GM18858 (cell line): ENCODE data around the gene GPC6.

Source experiments
- ATAC-seq: cut with Tn5 transposase; IDR thresholded peaks from one replicate; pipeline ENCODE4 v1.9.1; 2021; ENCODE audit not compliant: unreplicated experiment

The GPC6 gene

GRCh38 chr13:93368718-93369117, 142.1 kb downstream of the GPC6 start:
- no peak for ATAC-seq

- no peak for ATAC-seq
Measured at GRCh38 chr13:93372856-93373255, 146.2 kb downstream of the GPC6 start.

- no peak for ATAC-seq
Measured at GRCh38 chr13:93375491-93375890, 148.9 kb downstream of the GPC6 start.

GRCh38 chr13:93377196-93377595, 150.6 kb downstream of the GPC6 start:
- ATAC-seq = no peak

GRCh38 chr13:93378184-93378583, 151.6 kb downstream of the GPC6 start:
- no peak for ATAC-seq

- ATAC-seq = no peak
Measured at GRCh38 chr13:93386116-93386515, 159.5 kb downstream of the GPC6 start.

- ATAC-seq = no peak
Measured at GRCh38 chr13:93388701-93389100, 162.1 kb downstream of the GPC6 start.

- ATAC-seq = no peak
Measured at GRCh38 chr13:93397619-93398018, 171.0 kb downstream of the GPC6 start.

GRCh38 chr13:93398167-93399035, 171.8 kb downstream of the GPC6 start:
- ATAC-seq = no peak

GRCh38 chr13:93399212-93399611, 172.6 kb downstream of the GPC6 start:
- ATAC-seq = no peak

- no peak for ATAC-seq
Measured at GRCh38 chr13:93406136-93406535, 179.5 kb downstream of the GPC6 start.

- no peak for ATAC-seq
Measured at GRCh38 chr13:93407551-93407950, 180.9 kb downstream of the GPC6 start.

- ATAC-seq = no peak
Measured at GRCh38 chr13:93409001-93409400, 182.4 kb downstream of the GPC6 start.

GRCh38 chr13:93409816-93410215, 183.2 kb downstream of the GPC6 start:
- no peak for ATAC-seq

- no peak for ATAC-seq
Measured at GRCh38 chr13:93411186-93411680, 184.6 kb downstream of the GPC6 start.

- no peak for ATAC-seq
Measured at GRCh38 chr13:93412676-93413075, 186.1 kb downstream of the GPC6 start.

- ATAC-seq = no peak
Measured at GRCh38 chr13:93413972-93414717, 187.5 kb downstream of the GPC6 start.

- no peak for ATAC-seq
Measured at GRCh38 chr13:93416736-93417355, 190.2 kb downstream of the GPC6 start.

- ATAC-seq = no peak
Measured at GRCh38 chr13:93418398-93418797, 191.8 kb downstream of the GPC6 start.

- ATAC-seq = no peak
Measured at GRCh38 chr13:93420206-93420605, 193.6 kb downstream of the GPC6 start.

- no peak for ATAC-seq
Measured at GRCh38 chr13:93420887-93421286, 194.3 kb downstream of the GPC6 start.
